H9 (cell line): ENCODE results near the gene MTA3. TPM values are rescaled to one million over a fixed set of nuclear protein-coding genes. Genes with fewer than 3 reads are reported as not detected.

Experiments used
- DNase-seq: peaks from one replicate; pipeline ENCODE4 v3.0.0-alpha.2; 2017
- H2AFZ ChIP-seq: one replicate; pipeline ENCODE4 v1.6.1; 2013; ENCODE audit warnings: mild to moderate bottlenecking, low read length, control low read depth, moderate library complexity
- H2AK5ac ChIP-seq: 2 replicates; pipeline ENCODE4 v1.6.1; 2013; ENCODE audit warnings: low read length, control low read depth, mixed read lengths; ENCODE audit not compliant: insufficient read length
- H2BK120ac ChIP-seq: one replicate; pipeline ENCODE4 v1.6.1; 2013; ENCODE audit warnings: low read depth, mild to moderate bottlenecking, low read length, control low read depth, inconsistent platforms; ENCODE audit not compliant: poor library complexity, severe bottlenecking
- H2BK12ac ChIP-seq: 2 replicates; pipeline ENCODE4 v1.6.1; 2013; ENCODE audit warnings: low read length, control low read depth, mixed read lengths, low read depth; ENCODE audit not compliant: insufficient read length
- H2BK15ac ChIP-seq: 2 replicates; pipeline ENCODE4 v1.6.1; 2013; ENCODE audit warnings: low read depth, low read length, control low read depth
- H2BK20ac ChIP-seq: one replicate; pipeline ENCODE4 v1.6.1; 2013; ENCODE audit warnings: low read depth, mild to moderate bottlenecking, low read length, control low read depth, inconsistent platforms; ENCODE audit not compliant: poor library complexity, severe bottlenecking
- H2BK5ac ChIP-seq: 2 replicates; pipeline ENCODE4 v1.6.1; 2013; ENCODE audit warnings: low read length, control low read depth, mixed read lengths; ENCODE audit not compliant: insufficient read length
- H3K14ac ChIP-seq: 2 replicates; pipeline ENCODE4 v1.6.1; 2013; ENCODE audit warnings: low read length, control low read depth; ENCODE audit not compliant: insufficient read depth
- H3K18ac ChIP-seq: 2 replicates; pipeline ENCODE4 v1.6.1; 2013; ENCODE audit warnings: low read depth, mild to moderate bottlenecking, mixed read lengths, low read length, control low read depth; ENCODE audit not compliant: insufficient read length
- H3K23ac ChIP-seq: 2 replicates; pipeline ENCODE4 v1.6.1; 2013; ENCODE audit warnings: low read length, control low read depth, mixed read lengths, low read depth; ENCODE audit not compliant: insufficient read length
- H3K23me2 ChIP-seq: 2 replicates; pipeline ENCODE4 v1.6.1; 2013; ENCODE audit warnings: low read depth, mild to moderate bottlenecking, mixed read lengths, low read length, control low read depth; ENCODE audit not compliant: insufficient read length, poor library complexity, severe bottlenecking
- H3K27ac ChIP-seq: 2 replicates; pipeline ENCODE4 v1.5.1; 2013; ENCODE audit warnings: low read length, control low read depth, mixed read lengths, low read depth; ENCODE audit not compliant: insufficient read length
- H3K27me3 ChIP-seq: 2 replicates; pipeline ENCODE4 v1.6.1; 2013; ENCODE audit warnings: low read length, control low read depth, inconsistent platforms; ENCODE audit not compliant: insufficient read depth
- H3K4ac ChIP-seq: 2 replicates; pipeline ENCODE4 v1.6.1; 2013; ENCODE audit warnings: low read depth, mild to moderate bottlenecking, control low read depth, inconsistent platforms, low read length, moderate library complexity
- H3K4me1 ChIP-seq: 2 replicates; pipeline ENCODE4 v1.6.1; 2013; ENCODE audit warnings: low read length, control low read depth, inconsistent platforms; ENCODE audit not compliant: insufficient read depth
- H3K4me2 ChIP-seq: 2 replicates; pipeline ENCODE4 v1.6.1; 2013; ENCODE audit warnings: low read length, control low read depth, mixed read lengths; ENCODE audit not compliant: insufficient read length, insufficient read depth
- H3K56ac ChIP-seq: 2 replicates; pipeline ENCODE4 v1.6.1; 2013; ENCODE audit warnings: low read depth, mild to moderate bottlenecking, mixed read lengths, low read length, control low read depth; ENCODE audit not compliant: insufficient read length
- H3K79me1 ChIP-seq: 2 replicates; pipeline ENCODE4 v1.6.1; 2013; ENCODE audit warnings: low read depth, mild to moderate bottlenecking, moderate library complexity, low read length, control low read depth, inconsistent platforms; ENCODE audit not compliant: insufficient read depth, poor library complexity, severe bottlenecking
- H3K79me2 ChIP-seq: 2 replicates; pipeline ENCODE4 v1.6.1; 2013; ENCODE audit warnings: low read length, control low read depth, inconsistent platforms; ENCODE audit not compliant: insufficient read depth
- H3K9ac ChIP-seq: 2 replicates; pipeline ENCODE4 v1.6.1; 2013; ENCODE audit warnings: low read length, control low read depth, mixed read lengths; ENCODE audit not compliant: insufficient read length; ENCODE audit errors: extremely low read depth
- H3K9me3 ChIP-seq: one replicate; pipeline ENCODE4 v1.6.1; 2013; ENCODE audit warnings: low read depth, low read length, inconsistent platforms; ENCODE audit not compliant: control insufficient read depth
- H3T11ph ChIP-seq: one replicate; pipeline ENCODE4 v1.6.1; 2013; ENCODE audit warnings: mild to moderate bottlenecking, low read length, control low read depth, inconsistent platforms
- H4K20me1 ChIP-seq: one replicate; pipeline ENCODE4 v1.6.1; 2013; ENCODE audit not compliant: control insufficient read depth, insufficient read length, insufficient read depth
- H4K5ac ChIP-seq: 2 replicates; pipeline ENCODE4 v1.6.1; 2013; ENCODE audit warnings: low read depth, mild to moderate bottlenecking, mixed read lengths, low read length, control low read depth; ENCODE audit not compliant: insufficient read length
- H4K8ac ChIP-seq: replicated peaks from 2 replicates; pipeline ENCODE4 v1.6.1; 2013; ENCODE audit warnings: low read length, control low read depth, mixed read lengths, low read depth; ENCODE audit not compliant: insufficient read length
- H4K91ac ChIP-seq: 2 replicates; pipeline ENCODE4 v1.6.1; 2013; ENCODE audit warnings: low read depth, mild to moderate bottlenecking, moderate library complexity, mixed read lengths, low read length, control low read depth; ENCODE audit not compliant: insufficient read length
- H3K27ac Mint-ChIP-seq, 3 experiments: 2 replicates in 2 of 3; 3 replicates in 1 of 3; pipeline ENCODE4 v1.8.0; 2020 to 2021; ENCODE audit warnings: mixed read lengths in 3 of 3, mild to moderate bottlenecking in 1 of 3, moderate library complexity in 1 of 3
- H3K27me3 Mint-ChIP-seq: 2 replicates; pipeline ENCODE4 v1.8.0; 2021; ENCODE audit warnings: low read depth, mild to moderate bottlenecking, moderate library complexity, mixed read lengths
- H3K36me3 Mint-ChIP-seq, 3 experiments: 2 replicates in 2 of 3; 3 replicates in 1 of 3; pipeline ENCODE4 v1.8.0; 2020 to 2021; ENCODE audit warnings: low read depth in 3 of 3, mixed read lengths in 3 of 3; ENCODE audit not compliant: insufficient read depth in 1 of 3
- H3K4me1 Mint-ChIP-seq, 2 experiments: 2 replicates each; pipeline ENCODE4 v1.8.0; 2020; ENCODE audit warnings: mixed read lengths in 2 of 2
- H3K4me3 Mint-ChIP-seq, 2 experiments: 2 replicates in 1 of 2; 3 replicates in 1 of 2; pipeline ENCODE4 v1.8.0; 2020 to 2021; ENCODE audit warnings: mild to moderate bottlenecking in 2 of 2, mixed read lengths in 2 of 2, moderate library complexity in 1 of 2
- H3K9me3 Mint-ChIP-seq, 2 experiments: 2 replicates in 1 of 2; 3 replicates in 1 of 2; pipeline ENCODE4 v1.8.0; 2020; ENCODE audit warnings: mild to moderate bottlenecking in 2 of 2, mixed read lengths in 2 of 2, moderate library complexity in 1 of 2
- CTCF ChIP-seq: fragments of 200-600 bp; sonication (generic); conservative IDR thresholded peaks from 3 replicates; pipeline ENCODE4 v1.8.0; 2021; ENCODE audit warnings: antibody characterized with exemption, mild to moderate bottlenecking
- total RNA-seq: library from RNA; stranded (reverse); gene quantifications from 2 replicates; pipeline ENCODE4 v1.2.1, GENCODE V29; 2021

MTA3 gene
- total RNA-seq, 1 experiment from 2014 or later = 253 TPM

- Histone ChIP-seq H2BK120ac (no peak overlapping the region), H3K9me3 (no peaks in the 10 kb centered on the region), H4K8ac (no peak overlapping the region), H3K23me2 (no peaks in the 10 kb centered on the region), H2BK5ac (no peak overlapping the region), H2BK15ac (no peak overlapping the region), H2AK5ac (no peak overlapping the region), H3K18ac (no peak overlapping the region), H3K56ac (no peak overlapping the region), H4K91ac (no peak overlapping the region), H3K4me1 (no peaks in the 10 kb centered on the region; the same call in 1 of the 2 replicates), H3T11ph (no peak overlapping the region), H3K27ac (no peak overlapping the region), H3K14ac (no peak overlapping the region), H3K27me3 (no peaks in the 10 kb centered on the region), H4K20me1 (no peaks in the 10 kb centered on the region), H3K4me2 (no peak overlapping the region), H3K9ac (no peak overlapping the region), H3K4ac (no peak overlapping the region), H2BK12ac (no peak overlapping the region), H3K79me2 (no peaks in the 10 kb centered on the region; the same call in 1 of the 2 replicates), H3K79me1 (peaks cover 11% of the 10 kb centered on the region), H3K23ac (no peak overlapping the region), H2AFZ (no peak overlapping the region), H2BK20ac (no peak overlapping the region), H4K5ac (no peak overlapping the region)
- Mint-ChIP-seq H3K4me1 (peaks cover 9 to 12% of the 10 kb centered on the region in 2 experiments), H3K9me3 (no peaks in the 10 kb centered on the region), H3K4me3 (no peak overlapping the region), H3K27me3 (no peaks in the 10 kb centered on the region), H3K27ac (0 out of 7 replicates have a peak overlapping the region, but pooled peaks of 1 of the 3 experiments have one; percentile 30), H3K36me3 (peaks cover 6 to 56% (median 56%) of the 10 kb centered on the region in 3 experiments; a peak in 6 of 7 replicates)
- DNase-seq = no peak
- TF ChIP-seq CTCF = no peak
These were observed 128.6 kb downstream of the MTA3 start for GRCh38 chr2:42696987-42697386.
